SK-N-MC (cell line): ENCODE results near the gene HBS1L.

ENCODE experiments used
- EZH2 ChIP-seq: fragments of 200-600 bp; sonication (generic); IDR thresholded peaks from one replicate; pipeline ENCODE4 v1.6.1; 2017; ENCODE audit warnings: antibody characterized with exemption
- POLR2AphosphoS5 ChIP-seq: IDR thresholded peaks from 2 replicates; pipeline ENCODE4 v1.6.1; 2012; ENCODE audit warnings: mild to moderate bottlenecking, low read depth, low read length, borderline replicate concordance

DNA sequence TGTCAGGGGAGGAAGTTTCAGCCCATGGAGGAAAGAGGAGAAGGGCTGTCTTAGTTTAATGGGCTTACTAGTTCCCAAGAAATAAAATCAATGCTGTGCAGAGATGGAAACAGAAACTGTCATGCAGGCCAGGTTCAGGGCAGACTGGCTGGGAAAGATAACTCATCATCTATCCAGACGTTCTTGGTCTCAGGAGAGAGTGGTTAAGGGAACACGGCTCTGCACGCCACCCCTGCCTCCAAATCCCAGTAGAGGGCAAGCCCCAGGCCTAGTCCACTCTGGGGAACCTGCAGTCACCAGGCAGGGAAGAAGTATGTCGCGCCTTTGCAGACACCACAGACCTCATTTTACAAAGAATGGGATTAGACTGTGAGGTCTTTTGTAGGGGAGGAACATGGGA, 117.2 kb downstream of the HBS1L start:
- TF ChIP-seq EZH2 = no peak
- no peak for TF ChIP-seq POLR2AphosphoS5
